Sigmoid colon (tissue), 7 donors: ENCODE measurements around the gene RUNDC1. TPM values are rescaled to one million over a fixed set of nuclear protein-coding genes. Genes with fewer than 3 reads are reported as not detected.

ENCODE experiments used
- DNase-seq: peaks from one replicate; pipeline ENCODE4 v3.0.0-alpha.2; 2019
- H3K27ac ChIP-seq, 4 donors: fragments of 200-600 bp; sonication (generic); one replicate each; pipeline ENCODE4 v1.5.1; 2016 to 2019; ENCODE audit warnings: mild to moderate bottlenecking in 1 of 4
- H3K27me3 ChIP-seq, 3 donors: fragments of 200-600 bp; sonication (generic); one replicate each; pipeline ENCODE4 v1.5.1; 2019; ENCODE audit warnings: mild to moderate bottlenecking in 1 of 3
- H3K36me3 ChIP-seq, 4 donors: fragments of 200-600 bp; sonication (generic); one replicate each; pipeline ENCODE4 v1.5.1; 2016 to 2019
- H3K4me1 ChIP-seq, 4 donors: fragments of 200-600 bp; sonication (generic); one replicate each; pipeline ENCODE4 v1.5.1; 2017 to 2019
- H3K4me3 ChIP-seq, 4 donors: fragments of 200-600 bp; sonication (generic); one replicate each; pipeline ENCODE4 v1.5.1; 2017 to 2019; ENCODE audit warnings: mild to moderate bottlenecking in 2 of 4, moderate library complexity in 1 of 4
- H3K9me3 ChIP-seq, 4 donors: fragments of 200-600 bp in 3 of 4; sonication (generic) in 3 of 4; one replicate each; pipeline versions ENCODE4 v1.5.1 to v1.6.1; 2013 to 2019
- EP300 ChIP-seq, 4 donors: sonication (generic); formaldehyde crosslinking; IDR thresholded peaks; one replicate each; pipeline ENCODE4 v1.6.1; 2017; ENCODE audit warnings: antibody characterized with exemption in 4 of 4
- POLR2A ChIP-seq, 2 donors: fragments of 450-650 bp; IDR thresholded peaks; one replicate each; pipeline ENCODE4 v1.6.1; 2016; ENCODE audit warnings: antibody characterized with exemption in 2 of 2, mild to moderate bottlenecking in 2 of 2, moderate library complexity in 2 of 2
- POLR2AphosphoS5 ChIP-seq, 4 donors: sonication (generic); formaldehyde crosslinking; IDR thresholded peaks; one replicate each; pipeline ENCODE4 v1.6.1; 2017; ENCODE audit warnings: antibody characterized with exemption in 4 of 4
- WGBS, 2 donors: extraction: QIAGEN DNeasy Blood & Tissue Kit; methylation state at CpG; one replicate each; pipeline ENCODE4 v1.1.7; 2013; 5-methylcytosine and 5-hydroxymethylcytosine counted together
- intact Hi-C: fragments of 100-400 bp; cut with DNase I; formaldehyde crosslinking; loops from one replicate; pipeline ENCODE4 v1.15.1; 2023
- polyA plus RNA-seq, 3 donors: library from polyadenylated mRNA; stranded (reverse); fragments of 200-250 nt; gene quantifications; one replicate each; pipeline ENCODE4 v1.2.3, GENCODE V29; 2013
- small RNA-seq, 3 donors: library from RNA; depleted of rRNA; stranded (forward); fragments of <200 nt; gene quantifications; one replicate each; pipeline ENCODE3, GENCODE V24; 2016
- total RNA-seq, 4 donors: library from RNA; depleted of rRNA; stranded (reverse); fragments of >200 nt; gene quantifications; one replicate each; pipeline ENCODE4 v1.1.0, GENCODE V29; 2016
- TF ChIP-seq, protein P1 (sequence below), 4 experiments: fragments of 450-650 bp in 3 of 4; fragments of 200-600 bp in 1 of 4; IDR thresholded peaks; one replicate each; pipeline ENCODE4 v1.5.1; 2016 to 2019; ENCODE audit warnings: antibody characterized with exemption in 4 of 4, mild to moderate bottlenecking in 3 of 4, moderate library complexity in 2 of 4
- donor health status: healthy with polysubstance abuse.
- donor health status: Bipolar disorder and iron deficiency.
- donor health status: healthy.

The RUNDC1 gene
- total and polyA plus RNA-seq, 7 donors = 8.4 to 14.7 (median 10.5) TPM

DNA sequence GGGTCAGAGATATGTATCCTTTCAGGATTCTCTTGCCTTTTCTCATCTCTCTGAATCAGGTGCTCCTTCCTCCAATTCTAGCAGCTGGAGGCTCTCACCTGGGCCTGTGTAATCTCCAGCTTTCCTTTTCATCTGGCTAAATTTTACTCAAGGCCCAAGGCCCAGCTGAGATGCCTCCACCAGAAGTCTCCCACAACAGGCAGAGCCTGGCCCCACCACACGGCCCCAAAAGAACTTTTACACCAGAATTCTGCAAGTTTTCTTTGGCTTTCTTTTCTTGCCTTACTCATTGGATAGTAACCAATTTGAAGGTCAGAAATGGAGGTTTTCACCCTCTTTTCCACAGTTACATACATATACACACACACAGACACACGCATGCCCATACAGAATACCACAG is 59.3 kb downstream of the RUNDC1 start:
- WGBS, 2 donors = 90 to 95% methylated on average over 2 of the region's 2 CpGs
- Histone ChIP-seq H3K4me1 (no peaks in the 10 kb centered on the region), H3K27me3 (no peaks in the 10 kb centered on the region), H3K9me3 (no peaks in the 10 kb centered on the region), H3K27ac (no peak overlapping the region), H3K4me3 (no peak overlapping the region), H3K36me3 (peaks cover 0 to 11% (median 0%) of the 10 kb centered on the region in 4 donors)
- intact Hi-C loops = no loop called here
- DNase-seq = no peak
- TF ChIP-seq EP300 (IDR thresholded peaks at IDR 0.05) (no peak), POLR2A (IDR thresholded peaks at IDR 0.05) (no peak), POLR2AphosphoS5 (IDR thresholded peaks at IDR 0.05) (no peak)
- TF ChIP-seq, protein P1, sequence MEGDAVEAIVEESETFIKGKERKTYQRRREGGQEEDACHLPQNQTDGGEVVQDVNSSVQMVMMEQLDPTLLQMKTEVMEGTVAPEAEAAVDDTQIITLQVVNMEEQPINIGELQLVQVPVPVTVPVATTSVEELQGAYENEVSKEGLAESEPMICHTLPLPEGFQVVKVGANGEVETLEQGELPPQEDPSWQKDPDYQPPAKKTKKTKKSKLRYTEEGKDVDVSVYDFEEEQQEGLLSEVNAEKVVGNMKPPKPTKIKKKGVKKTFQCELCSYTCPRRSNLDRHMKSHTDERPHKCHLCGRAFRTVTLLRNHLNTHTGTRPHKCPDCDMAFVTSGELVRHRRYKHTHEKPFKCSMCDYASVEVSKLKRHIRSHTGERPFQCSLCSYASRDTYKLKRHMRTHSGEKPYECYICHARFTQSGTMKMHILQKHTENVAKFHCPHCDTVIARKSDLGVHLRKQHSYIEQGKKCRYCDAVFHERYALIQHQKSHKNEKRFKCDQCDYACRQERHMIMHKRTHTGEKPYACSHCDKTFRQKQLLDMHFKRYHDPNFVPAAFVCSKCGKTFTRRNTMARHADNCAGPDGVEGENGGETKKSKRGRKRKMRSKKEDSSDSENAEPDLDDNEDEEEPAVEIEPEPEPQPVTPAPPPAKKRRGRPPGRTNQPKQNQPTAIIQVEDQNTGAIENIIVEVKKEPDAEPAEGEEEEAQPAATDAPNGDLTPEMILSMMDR (IDR thresholded peaks at IDR 0.05) = no peak

DNA sequence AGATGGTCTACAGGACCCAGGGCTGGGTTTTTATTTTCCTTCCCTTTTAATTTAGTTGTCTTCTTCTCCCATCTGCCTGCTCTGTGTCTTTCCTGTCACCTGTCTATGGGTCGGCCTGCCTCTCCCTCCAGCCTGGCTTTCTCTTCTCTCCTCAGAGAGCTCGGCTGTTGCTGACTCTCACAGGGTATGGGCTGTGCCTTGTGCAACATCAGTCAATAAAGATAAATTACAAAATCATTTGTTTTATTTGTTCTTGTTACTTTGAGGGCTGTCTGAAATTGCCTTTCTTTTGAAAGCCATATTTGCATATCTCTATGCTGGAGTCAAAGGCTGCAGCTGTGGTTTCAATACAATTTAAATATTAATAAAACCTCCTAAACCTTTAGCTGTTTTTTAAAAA is 60.3 kb downstream of the RUNDC1 start:
- Histone ChIP-seq H3K36me3 (peaks cover 0 to 11% (median 0%) of the 10 kb centered on the region in 4 donors), H3K4me3 (no peak overlapping the region), H3K9me3 (no peaks in the 10 kb centered on the region), H3K27ac (no peak overlapping the region), H3K27me3 (no peaks in the 10 kb centered on the region), H3K4me1 (no peaks in the 10 kb centered on the region)
- DNase-seq = no peak
- 79 to 91% methylated on average over 2 of the region's 2 CpGs for WGBS, 2 donors
- intact Hi-C loops = no loop called here
- TF ChIP-seq EP300 (IDR thresholded peaks at IDR 0.05) (no peak), POLR2A (IDR thresholded peaks at IDR 0.05) (no peak), POLR2AphosphoS5 (IDR thresholded peaks at IDR 0.05) (no peak)
- TF ChIP-seq, protein P1 (IDR thresholded peaks at IDR 0.05) = no peak

DNA sequence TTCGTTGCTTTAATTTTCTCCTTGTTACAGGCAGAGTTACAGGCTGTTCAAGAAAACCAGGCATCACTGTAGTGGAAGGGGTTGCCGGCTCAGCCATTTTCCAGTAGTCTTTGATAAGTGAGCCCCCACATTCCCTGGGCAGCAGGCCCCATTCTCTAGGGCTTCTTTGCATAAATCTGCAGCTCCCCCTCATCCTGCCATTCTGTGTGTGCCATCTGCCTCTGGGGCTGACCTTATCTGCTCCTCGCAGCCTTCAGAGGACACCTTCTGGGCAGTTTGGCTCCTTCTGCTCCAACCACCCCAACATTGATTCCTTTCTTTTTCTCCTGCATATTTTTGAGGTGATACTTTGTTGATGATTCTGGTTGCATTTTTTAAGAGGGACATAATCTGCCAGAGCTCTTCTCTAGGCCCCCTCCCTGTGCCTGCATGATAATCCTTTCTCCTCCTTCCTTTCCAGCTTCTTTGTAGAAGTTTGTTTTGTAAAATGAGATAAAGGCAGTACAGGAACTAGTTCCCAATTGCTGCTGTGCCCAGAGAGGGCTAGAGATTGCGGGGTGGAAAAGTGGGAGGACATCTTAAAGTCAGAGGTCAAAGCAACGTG is 61.8 kb downstream of the RUNDC1 start:
- WGBS, 2 donors = 88 to 90% methylated on average over 5 of the region's 5 CpGs
- H3K4me3 ChIP-seq = no peak overlapping the region
- no peak for DNase-seq
- H3K9me3 ChIP-seq = no peaks in the 10 kb centered on the region
- intact Hi-C loops = no loop called here
- H3K27me3 ChIP-seq = no peaks in the 10 kb centered on the region
- H3K36me3 ChIP-seq = peaks cover 0 to 11% (median 0%) of the 10 kb centered on the region in 4 donors
- no peaks in the 10 kb centered on the region for H3K4me1 ChIP-seq
- no peak overlapping the region for H3K27ac ChIP-seq
- TF ChIP-seq EP300 (IDR thresholded peaks at IDR 0.05) (no peak), POLR2A (IDR thresholded peaks at IDR 0.05) (no peak), POLR2AphosphoS5 (IDR thresholded peaks at IDR 0.05) (no peak)
- TF ChIP-seq, protein P1 (IDR thresholded peaks at IDR 0.05) = no peak

Small RNA genes within 50 kb of the gene (small RNA-seq; reads per million reads assigned to genes)
- gene AARSD1 (0 reads per million in 3 donors), gene RF00561 (0 reads per million in 3 donors)

Other genes with a start within 250 kb of the RUNDC1 start
- gene EZH1, start 235.5 kb upstream of the RUNDC1 start, total RNA-seq = 10 to 100 TPM; 41.5 to 68.1 (median 42.3) TPM
- 10 to 100 TPM in 1 of 3 donors, 1 to 10 TPM in 2; 5.3 to 24.1 (median 6.6) TPM for gene EZH1, start 235.5 kb upstream of the RUNDC1 start, polyA plus RNA-seq
- 10 to 100 TPM; 11.2 to 26.6 (median 18.4) TPM for gene RAMP2, start 219.3 kb upstream of the RUNDC1 start, total RNA-seq
- 10 to 100 TPM in 2 of 3 donors, 1 to 10 TPM in 1; 2.3 to 21.0 (median 16.7) TPM for gene RAMP2, start 219.3 kb upstream of the RUNDC1 start, polyA plus RNA-seq
- gene VPS25, start 207.1 kb upstream of the RUNDC1 start, total RNA-seq = 10 to 100 TPM; 27.1 to 40.3 (median 37.3) TPM
- 100 to 1,000 TPM; 103 to 135 (median 105) TPM for gene VPS25, start 207.1 kb upstream of the RUNDC1 start, polyA plus RNA-seq
- under 1 TPM in 1 of 4 donors, not detected in 3; 0.28 TPM for gene WNK4, start 200.0 kb upstream of the RUNDC1 start, total RNA-seq
- gene WNK4, start 200.0 kb upstream of the RUNDC1 start, polyA plus RNA-seq = 10 to 100 TPM; 13.2 to 14.4 (median 14.0) TPM
- 100 to 1,000 TPM in 1 of 4 donors, 10 to 100 TPM in 3; 73.4 to 100 (median 98.2) TPM for gene COA3, start 181.9 kb upstream of the RUNDC1 start, total RNA-seq
- gene COA3, start 181.9 kb upstream of the RUNDC1 start, polyA plus RNA-seq = 100 to 1,000 TPM; 282 to 382 (median 295) TPM
- under 1 TPM in 1 of 4 donors, not detected in 3; 0.33 TPM for gene CNTD1, start 181.7 kb upstream of the RUNDC1 start, total RNA-seq
- gene CNTD1, start 181.7 kb upstream of the RUNDC1 start, polyA plus RNA-seq = 1 to 10 TPM in 2 of 3 donors, under 1 TPM in 1; 0.42 to 7.2 (median 4.2) TPM
- 100 to 1,000 TPM; 139 to 215 (median 161) TPM for gene BECN1, start 156.3 kb upstream of the RUNDC1 start, total RNA-seq
- 100 to 1,000 TPM in 2 of 3 donors, 10 to 100 TPM in 1; 98.8 to 141 (median 131) TPM for gene BECN1, start 156.3 kb upstream of the RUNDC1 start, polyA plus RNA-seq
- gene PSME3, start 147.2 kb upstream of the RUNDC1 start, total RNA-seq = 10 to 100 TPM; 34.3 to 69.1 (median 57.5) TPM
- gene PSME3, start 147.2 kb upstream of the RUNDC1 start, polyA plus RNA-seq = 10 to 100 TPM; 59.5 to 94.9 (median 69.4) TPM
- gene AOC2, start 136.0 kb upstream of the RUNDC1 start, total RNA-seq = 1 to 10 TPM; 1.2 to 2.1 (median 1.4) TPM
- 1 to 10 TPM in 1 of 3 donors, not detected in 2; 1.2 TPM for gene AOC2, start 136.0 kb upstream of the RUNDC1 start, polyA plus RNA-seq
- 100 to 1,000 TPM in 2 of 4 donors, 10 to 100 TPM in 2; 58.1 to 227 (median 107) TPM for gene AOC3, start 129.4 kb upstream of the RUNDC1 start, total RNA-seq
- gene AOC3, start 129.4 kb upstream of the RUNDC1 start, polyA plus RNA-seq = 10 to 100 TPM in 1 of 3 donors, 1 to 10 TPM in 2; 3.5 to 32.7 (median 5.4) TPM
- not detected for gene G6PC1, start 79.8 kb upstream of the RUNDC1 start, total RNA-seq
- under 1 TPM in 1 of 3 donors, not detected in 2; 0.23 TPM for gene G6PC1, start 79.8 kb upstream of the RUNDC1 start, polyA plus RNA-seq
- 10 to 100 TPM; 18.5 to 41.3 (median 25.7) TPM for gene AARSD1, start 16.1 kb upstream of the RUNDC1 start, total RNA-seq
- gene AARSD1, start 16.1 kb upstream of the RUNDC1 start, polyA plus RNA-seq = 10 to 100 TPM; 14.6 to 41.5 (median 21.6) TPM
- gene PTGES3L, start 485 bp upstream of the RUNDC1 start, total RNA-seq = 10 to 100 TPM in 1 of 4 donors, 1 to 10 TPM in 3; 6.8 to 13.6 (median 9.5) TPM
- gene PTGES3L, start 485 bp upstream of the RUNDC1 start, polyA plus RNA-seq = 1 to 10 TPM; 2.1 to 4.8 (median 2.4) TPM
- gene RPL27, start 17.9 kb downstream of the RUNDC1 start, total RNA-seq = 1,000 to 10,000 TPM; 1,576 to 2,828 (median 2,217) TPM
- gene RPL27, start 17.9 kb downstream of the RUNDC1 start, polyA plus RNA-seq = 1,000 to 10,000 TPM; 3,316 to 4,569 (median 3,351) TPM
- 10 to 100 TPM; 22.4 to 60.2 (median 45.1) TPM for gene IFI35, start 26.2 kb downstream of the RUNDC1 start, total RNA-seq
- gene IFI35, start 26.2 kb downstream of the RUNDC1 start, polyA plus RNA-seq = 10 to 100 TPM; 48.6 to 77.9 (median 65.1) TPM
- gene VAT1, start 41.8 kb downstream of the RUNDC1 start, total RNA-seq = 100 to 1,000 TPM in 3 of 4 donors, 10 to 100 TPM in 1; 77.5 to 164 (median 152) TPM
- 10 to 100 TPM; 43.0 to 85.9 (median 44.6) TPM for gene VAT1, start 41.8 kb downstream of the RUNDC1 start, polyA plus RNA-seq
- gene RND2, start 44.7 kb downstream of the RUNDC1 start, total RNA-seq = 1 to 10 TPM; 2.5 to 4.6 (median 2.8) TPM
- gene RND2, start 44.7 kb downstream of the RUNDC1 start, polyA plus RNA-seq = under 1 TPM; 0.23 to 0.63 (median 0.60) TPM
- 10 to 100 TPM in 1 of 4 donors, 1 to 10 TPM in 3; 5.4 to 10.2 (median 6.1) TPM for gene BRCA1, start 144.8 kb downstream of the RUNDC1 start, total RNA-seq
- 1 to 10 TPM in 2 of 3 donors, under 1 TPM in 1; 0.60 to 9.9 (median 2.5) TPM for gene BRCA1, start 144.8 kb downstream of the RUNDC1 start, polyA plus RNA-seq
- 10 to 100 TPM; 77.5 to 98.1 (median 81.5) TPM for gene NBR1, start 190.6 kb downstream of the RUNDC1 start, total RNA-seq
- 10 to 100 TPM; 50.9 to 93.4 (median 74.5) TPM for gene NBR1, start 190.6 kb downstream of the RUNDC1 start, polyA plus RNA-seq
- 1 to 10 TPM; 3.0 to 7.2 (median 4.7) TPM for gene TMEM106A, start 231.3 kb downstream of the RUNDC1 start, total RNA-seq
- 1 to 10 TPM; 2.4 to 9.4 (median 3.5) TPM for gene TMEM106A, start 231.3 kb downstream of the RUNDC1 start, polyA plus RNA-seq
- not detected for gene CCDC200, start 248.1 kb downstream of the RUNDC1 start, total RNA-seq
- under 1 TPM in 1 of 3 donors, not detected in 2; 0.12 TPM for gene CCDC200, start 248.1 kb downstream of the RUNDC1 start, polyA plus RNA-seq